Ectodermal cell (in vitro differentiated cells): ENCODE data around the gene ARL2.

ENCODE experiments used
- H3K27ac ChIP-seq: 2 replicates; pipeline ENCODE4 v1.7.0; 2013; ENCODE audit warnings: mild to moderate bottlenecking, low read depth, low read length; ENCODE audit not compliant: insufficient read depth, poor library complexity, severe bottlenecking
- H3K27me3 ChIP-seq: 2 replicates; pipeline ENCODE4 v1.7.0; 2013; ENCODE audit warnings: mild to moderate bottlenecking, low read length; ENCODE audit not compliant: insufficient read depth, control insufficient read depth, poor library complexity, severe bottlenecking
- H3K36me3 ChIP-seq: one replicate; pipeline ENCODE4 v1.7.0; 2013; ENCODE audit warnings: low read length; ENCODE audit not compliant: control insufficient read depth, insufficient read depth
- H3K4me1 ChIP-seq: one replicate; pipeline ENCODE4 v1.7.0; 2013; ENCODE audit warnings: low read length; ENCODE audit not compliant: control insufficient read depth, insufficient read depth
- H3K4me3 ChIP-seq: 2 replicates; pipeline ENCODE4 v1.7.0; 2013; ENCODE audit warnings: low read depth, low read length, control low read depth; ENCODE audit not compliant: insufficient read depth
- H3K9me3 ChIP-seq: 2 replicates; pipeline ENCODE4 v1.7.0; 2013; ENCODE audit warnings: mild to moderate bottlenecking, low read length, moderate library complexity; ENCODE audit not compliant: control insufficient read depth
- WGBS, 2 experiments: methylation state at CpG; one replicate each; pipeline ENCODE4 v1.1.7; 2013; ENCODE audit warnings: missing lambda C conversion rate in 2 of 2; 5-methylcytosine and 5-hydroxymethylcytosine counted together

ARL2 gene

GRCh38 chr11:65058419-65059054 is 44.6 kb downstream of the ARL2 start, which contains the start of gene NAALADL1:
TSS of gene NAALADL1 (minus strand) at chr11:65058553. CDS start at chr11:65058521, 32 bp downstream.
- H3K9me3 ChIP-seq: no peaks in the 10 kb centered on the region
- no peak within 1 kb of the TSS for H3K27ac ChIP-seq
- H3K27me3 ChIP-seq: no peaks in the 10 kb centered on the region
- 91 to 95% methylated on average over 8 of the region's 8 CpGs for WGBS, 2 experiments
- no peaks in the 10 kb centered on the region for H3K4me1 ChIP-seq
- H3K36me3 ChIP-seq: no peaks in the 10 kb centered on the region
- no peak within 1 kb of the TSS for H3K4me3 ChIP-seq

GRCh38 chr11:65059523-65059922 is 45.6 kb downstream of the ARL2 start:
- no peak overlapping the region for H3K4me3 ChIP-seq

GRCh38 chr11:65059959-65060824 is 46.2 kb downstream of the ARL2 start:
- Histone ChIP-seq H3K27me3 (no peaks in the 10 kb centered on the region), H3K4me1 (no peaks in the 10 kb centered on the region), H3K27ac (no peak overlapping the region), H3K9me3 (no peaks in the 10 kb centered on the region), H3K36me3 (no peaks in the 10 kb centered on the region), H3K4me3 (no peak overlapping the region)
- 87 to 88% methylated on average over 10 of the region's 10 CpGs for WGBS, 2 experiments

More at GRCh38 chr11:65059523-65059922, 45.6 kb downstream of the ARL2 start:
- no peaks in the 10 kb centered on the region for H3K36me3 ChIP-seq
- no peaks in the 10 kb centered on the region for H3K4me1 ChIP-seq
- no peaks in the 10 kb centered on the region for H3K9me3 ChIP-seq
- 79 to 86% methylated on average over 3 of the region's 3 CpGs for WGBS, 2 experiments
- no peaks in the 10 kb centered on the region for H3K27me3 ChIP-seq
- H3K27ac ChIP-seq: no peak overlapping the region

GRCh38 chr11:65060913-65061408 is 47.0 kb downstream of the ARL2 start:
- H3K36me3 ChIP-seq: no peaks in the 10 kb centered on the region
- no peak overlapping the region for H3K27ac ChIP-seq
- no peaks in the 10 kb centered on the region for H3K27me3 ChIP-seq
- H3K9me3 ChIP-seq: no peaks in the 10 kb centered on the region
- no peaks in the 10 kb centered on the region for H3K4me1 ChIP-seq
- 64 to 75% methylated on average over 9 of the region's 9 CpGs for WGBS, 2 experiments
- H3K4me3 ChIP-seq: no peak overlapping the region

GRCh38 chr11:65063532-65063931 is 49.6 kb downstream of the ARL2 start:
- Histone ChIP-seq H3K4me1 (no peaks in the 10 kb centered on the region), H3K9me3 (no peaks in the 10 kb centered on the region)
- 92 to 94% methylated on average over 3 of the region's 3 CpGs for WGBS, 2 experiments

GRCh38 chr11:65064847-65065240 is 50.9 kb downstream of the ARL2 start:
- Histone ChIP-seq H3K27me3 (no peaks in the 10 kb centered on the region), H3K9me3 (no peaks in the 10 kb centered on the region), H3K4me1 (no peaks in the 10 kb centered on the region), H3K36me3 (no peaks in the 10 kb centered on the region), H3K27ac (no peak overlapping the region), H3K4me3 (no peak overlapping the region)
- WGBS, 2 experiments: 94 to 95% methylated on average over 4 of the region's 4 CpGs

More at GRCh38 chr11:65063532-65063931, 49.6 kb downstream of the ARL2 start:
- Histone ChIP-seq H3K36me3 (no peaks in the 10 kb centered on the region), H3K27me3 (no peaks in the 10 kb centered on the region), H3K4me3 (no peak overlapping the region), H3K27ac (no peak overlapping the region)

DNA sequence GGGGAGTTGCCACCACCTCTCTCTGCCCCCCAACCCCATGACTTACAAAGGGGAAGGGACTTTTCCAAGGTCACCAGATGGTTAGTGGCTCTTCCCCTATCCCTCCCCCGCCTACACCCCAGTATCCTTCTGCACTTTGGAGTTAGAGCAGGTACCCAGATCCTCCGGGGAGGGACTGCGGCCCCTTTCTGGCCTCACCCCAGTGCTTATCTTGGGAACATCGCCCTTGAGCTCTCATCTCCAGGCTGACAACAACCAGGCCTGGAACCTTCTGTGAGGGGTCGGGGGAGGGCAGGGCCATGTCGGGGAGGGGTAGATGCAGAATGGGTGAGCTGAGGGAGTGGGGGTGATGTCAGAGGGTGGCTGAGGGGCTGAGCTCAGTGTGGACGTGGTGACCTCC is 51.9 kb downstream of the ARL2 start:
- H3K9me3 ChIP-seq: no peaks in the 10 kb centered on the region
- H3K27me3 ChIP-seq: no peaks in the 10 kb centered on the region
- H3K4me1 ChIP-seq: no peaks in the 10 kb centered on the region
- WGBS, 2 experiments: 87 to 91% methylated on average over 7 of the region's 7 CpGs
- no peak overlapping the region for H3K4me3 ChIP-seq
- H3K27ac ChIP-seq: no peak overlapping the region
- no peaks in the 10 kb centered on the region for H3K36me3 ChIP-seq

GRCh38 chr11:65066315-65066714 is 52.4 kb downstream of the ARL2 start:
- Histone ChIP-seq H3K4me1 (no peaks in the 10 kb centered on the region), H3K9me3 (no peaks in the 10 kb centered on the region), H3K4me3 (no peak overlapping the region), H3K27me3 (no peaks in the 10 kb centered on the region), H3K27ac (no peak overlapping the region), H3K36me3 (no peaks in the 10 kb centered on the region)
- WGBS, 2 experiments: 82 to 84% methylated on average over 11 of the region's 11 CpGs

GRCh38 chr11:65066805-65067291 is 52.9 kb downstream of the ARL2 start:
- WGBS, 2 experiments: 45 to 46% methylated on average over 4 of the region's 4 CpGs
- Histone ChIP-seq H3K4me1 (no peaks in the 10 kb centered on the region), H3K9me3 (no peaks in the 10 kb centered on the region), H3K27ac (no peak overlapping the region), H3K27me3 (no peaks in the 10 kb centered on the region), H3K4me3 (no peak overlapping the region), H3K36me3 (no peaks in the 10 kb centered on the region)

GRCh38 chr11:65067446-65067845 is 53.5 kb downstream of the ARL2 start:
- Histone ChIP-seq H3K9me3 (no peaks in the 10 kb centered on the region), H3K4me1 (no peaks in the 10 kb centered on the region), H3K27me3 (no peaks in the 10 kb centered on the region), H3K4me3 (no peak overlapping the region), H3K27ac (no peak overlapping the region), H3K36me3 (no peaks in the 10 kb centered on the region)
- WGBS, 2 experiments: 86 to 90% methylated on average over 10 of the region's 10 CpGs
